SW480 (cell line): Measurements from ENCODE around the gene HERC5.
"Not testable (repeated sequence)": the region's sequence is repeated elsewhere in the genome, so short reads cannot be mapped to it uniquely, and the experiment has no call there.

Experiments
- DNase-seq: peaks from one replicate; pipeline ENCODE4 v3.0.0-alpha.2; 2016; ENCODE audit warnings: low spot score

HERC5 gene

DNA sequence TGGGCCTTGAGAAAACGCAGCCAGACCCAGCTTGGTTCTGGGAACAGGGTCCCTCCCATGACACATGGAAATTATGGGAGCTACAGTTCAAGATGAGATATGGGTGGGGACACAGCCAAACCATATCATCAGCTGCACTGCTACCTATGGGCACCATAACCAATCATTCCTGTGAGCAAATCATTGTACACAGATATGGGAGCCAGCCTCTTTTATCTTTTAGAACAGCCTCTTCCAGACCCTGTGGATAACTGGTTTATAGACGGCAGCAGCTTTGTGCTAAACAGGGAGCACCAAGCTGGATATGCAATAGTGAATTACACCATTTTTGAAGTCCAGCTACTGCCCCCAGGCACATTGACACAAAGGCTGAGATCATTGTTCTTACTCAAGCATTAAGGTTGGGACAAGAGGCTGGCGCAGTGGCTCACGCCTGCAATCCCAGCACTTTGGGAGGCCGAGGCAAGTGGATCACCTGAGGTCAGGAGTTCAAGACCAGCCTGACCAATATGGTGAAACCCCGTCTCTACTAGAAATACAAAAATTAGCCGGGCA is 8.6 kb upstream of the HERC5 start:
- DNase-seq: not testable (repeated sequence)

DNA sequence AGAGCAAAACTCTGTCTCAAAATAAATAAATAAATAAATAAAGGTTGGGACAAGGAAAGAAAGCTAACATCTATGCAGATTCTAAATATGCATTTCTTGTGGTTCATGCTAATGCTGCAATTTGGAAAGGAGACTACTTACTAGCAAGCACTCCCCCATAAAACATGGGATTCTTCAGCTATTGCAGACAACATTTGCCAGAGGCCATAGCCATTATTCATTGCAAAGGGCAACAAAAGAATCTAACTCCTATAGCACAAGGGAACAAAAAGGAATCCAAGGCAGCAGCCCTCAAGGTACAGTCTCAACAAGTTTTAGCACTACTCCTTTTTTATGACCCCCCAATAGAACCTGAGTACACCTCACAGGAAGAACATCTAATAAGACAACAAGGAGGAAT is 8.0 kb upstream of the HERC5 start:
- no peak for DNase-seq

DNA sequence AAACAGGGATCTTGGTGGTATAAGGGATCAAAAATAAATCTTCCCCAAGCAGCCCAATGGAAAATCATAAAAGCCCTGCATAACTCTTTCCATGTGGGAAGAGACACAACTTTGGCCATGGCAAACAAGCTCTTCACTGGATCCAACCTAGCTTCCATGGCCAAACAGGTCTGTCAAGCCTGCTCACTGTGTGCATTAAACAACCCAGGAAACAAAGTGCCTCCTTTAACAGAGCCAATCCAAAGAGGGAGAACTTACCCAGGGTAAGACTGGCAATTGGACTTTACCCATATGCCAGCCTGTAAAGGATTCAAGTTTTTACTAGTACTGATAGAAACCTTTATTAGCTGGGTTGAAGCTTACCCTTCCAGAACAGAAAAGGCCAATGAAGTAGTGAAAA is 7.6 kb upstream of the HERC5 start:
- no peak for DNase-seq

DNA sequence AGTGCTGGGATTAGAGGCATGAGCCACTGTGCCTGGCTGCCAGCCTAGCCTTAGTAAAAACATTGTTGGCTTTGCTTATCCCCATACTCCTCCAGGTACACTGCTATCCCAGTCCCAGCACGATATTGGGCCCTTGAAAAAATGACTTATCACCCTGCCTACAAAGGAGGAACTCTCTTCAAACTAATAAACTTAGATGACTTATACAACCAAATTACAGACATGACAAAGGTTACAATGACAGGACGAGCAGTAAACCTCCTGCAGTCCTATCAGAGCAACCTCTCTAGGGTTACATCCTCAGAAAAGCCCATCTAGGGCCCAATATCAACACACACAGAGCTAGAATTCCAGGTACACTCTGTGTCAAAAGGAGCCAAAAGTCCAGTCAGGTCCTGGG is 5.7 kb upstream of the HERC5 start:
- no peak for DNase-seq

DNA sequence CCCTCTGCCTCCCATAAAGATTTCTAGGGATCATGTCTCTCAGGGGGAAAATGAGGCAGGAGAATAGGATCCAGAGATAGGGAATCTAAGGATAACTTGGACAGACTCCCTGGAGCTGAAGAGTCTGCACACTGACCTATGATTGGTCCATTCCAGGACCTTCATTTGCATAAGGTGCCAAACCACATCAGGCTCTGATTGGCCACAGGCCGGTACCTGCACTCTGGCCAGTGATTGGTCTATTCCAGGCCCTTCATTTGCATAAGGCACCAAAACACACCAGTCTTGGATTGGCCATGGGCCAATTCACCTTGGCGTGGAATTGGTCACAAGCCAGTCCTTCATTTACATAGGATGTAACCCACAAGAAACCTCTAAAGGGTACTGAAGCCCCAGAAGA is 4.0 kb upstream of the HERC5 start:
- DNase-seq: no peak

DNA sequence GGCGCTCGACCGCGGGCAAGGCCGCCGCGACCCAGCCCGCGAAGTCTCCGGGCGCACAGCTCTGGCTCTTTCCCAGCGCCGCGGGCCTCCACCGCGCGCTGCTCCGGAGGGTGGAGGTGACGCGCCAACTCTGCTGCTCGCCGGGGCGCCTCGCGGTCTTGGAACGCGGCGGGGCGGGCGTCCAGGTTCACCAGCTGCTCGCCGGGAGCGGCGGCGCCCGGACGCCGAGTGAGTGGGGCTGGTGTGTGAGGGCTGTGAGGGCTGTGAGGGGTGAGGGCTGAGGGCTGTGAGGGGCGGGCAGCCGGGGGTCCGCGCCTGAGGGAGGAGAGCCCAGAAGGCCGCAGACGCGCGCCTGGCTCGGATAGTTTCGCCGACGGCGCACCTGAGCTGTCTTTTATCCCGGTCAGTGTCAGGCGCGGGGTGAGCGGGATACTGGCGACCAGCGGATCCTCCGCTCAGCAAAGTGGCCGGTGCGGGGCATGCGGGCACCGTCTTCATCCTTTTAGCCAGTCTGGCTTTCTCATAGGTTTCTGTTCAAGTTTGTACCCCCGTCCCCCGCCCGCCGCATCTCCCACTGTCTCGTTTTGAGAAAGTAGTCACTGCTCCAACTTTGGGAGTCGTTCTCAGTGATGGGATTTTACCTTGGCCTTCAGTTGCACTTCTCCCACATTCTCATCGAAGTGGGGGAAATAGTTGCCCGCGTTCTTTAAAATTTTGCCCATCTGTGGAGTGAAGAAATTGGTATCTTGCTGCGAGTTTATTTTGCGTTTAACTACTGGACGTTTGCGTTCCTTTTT is 586 bp downstream of the HERC5 start:
- no peak for DNase-seq

DNA sequence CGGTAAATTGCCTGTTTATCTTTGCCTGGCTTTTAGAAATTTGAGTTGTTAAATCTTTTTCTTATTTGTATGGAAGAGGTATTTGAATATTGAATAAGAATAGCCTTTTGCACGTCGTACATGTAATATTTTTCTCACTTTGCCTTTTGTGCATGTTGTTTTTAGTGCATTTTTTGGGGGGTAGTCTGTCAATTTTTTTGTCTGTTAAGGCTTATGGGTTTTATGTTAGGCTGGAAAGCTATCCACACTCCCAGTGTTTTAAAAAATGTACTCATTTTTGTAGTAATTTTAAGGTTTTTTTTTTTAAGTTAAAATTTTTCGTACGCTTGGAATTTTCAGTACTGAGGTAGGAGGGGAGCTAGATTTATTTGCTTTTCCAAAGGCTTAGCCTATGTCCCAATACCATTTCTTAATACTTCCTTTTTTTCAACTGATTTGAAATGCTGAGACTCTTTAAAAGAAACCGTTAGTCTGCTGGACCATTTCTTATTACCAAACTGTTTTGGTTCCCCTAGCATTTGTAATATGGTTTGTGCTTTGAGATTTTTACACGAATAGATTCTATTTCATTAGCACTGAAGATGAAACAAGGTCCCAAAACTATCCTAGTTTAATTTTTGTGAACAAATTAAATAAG is 1.3 kb downstream of the HERC5 start:
- DNase-seq: no peak

DNA sequence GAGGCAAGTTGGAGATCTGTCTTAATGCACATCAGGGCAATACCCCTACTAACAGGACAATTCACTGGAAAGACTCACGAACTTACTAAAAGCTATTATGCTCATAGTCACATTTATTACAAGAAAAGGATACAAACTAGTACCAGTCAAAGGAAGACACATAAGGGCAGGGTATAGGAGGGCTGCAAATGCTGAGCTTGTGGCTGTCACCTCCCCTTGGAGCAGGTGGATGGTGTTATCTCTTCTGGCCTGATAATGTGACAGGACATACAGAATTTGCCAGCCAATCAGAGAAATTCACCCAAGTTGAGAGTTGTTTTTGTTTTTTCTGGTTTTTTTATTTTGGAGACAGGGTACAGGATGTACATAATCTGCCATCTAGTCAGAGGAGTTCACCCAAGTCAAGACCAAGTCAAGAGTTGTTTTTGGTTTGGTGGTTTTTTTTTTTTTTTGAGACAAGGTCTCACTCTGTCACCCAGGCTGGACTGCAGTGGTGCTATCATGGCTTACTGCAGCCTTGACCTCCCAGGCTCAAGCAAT is 8.8 kb downstream of the HERC5 start:
- no peak for DNase-seq

DNA sequence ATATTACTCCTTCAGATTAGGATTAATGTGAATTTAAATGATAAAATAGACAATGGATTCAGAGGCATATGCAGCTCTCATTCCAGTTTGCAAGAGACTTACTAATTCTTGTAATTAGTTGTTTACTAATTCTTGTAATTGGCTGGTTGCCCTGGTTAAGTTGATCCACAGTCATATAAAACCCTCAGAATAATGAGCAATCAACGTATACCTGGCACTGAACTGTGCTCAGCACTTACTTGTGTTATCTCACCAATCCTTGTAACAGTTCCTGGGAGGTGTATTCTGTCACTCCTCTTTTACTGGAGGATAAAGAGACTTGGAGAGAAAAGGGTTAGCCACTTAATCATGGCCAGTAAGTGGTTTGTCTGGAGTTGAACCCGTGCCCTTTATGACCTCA is 10.5 kb downstream of the HERC5 start:
- DNase-seq: no peak

DNA sequence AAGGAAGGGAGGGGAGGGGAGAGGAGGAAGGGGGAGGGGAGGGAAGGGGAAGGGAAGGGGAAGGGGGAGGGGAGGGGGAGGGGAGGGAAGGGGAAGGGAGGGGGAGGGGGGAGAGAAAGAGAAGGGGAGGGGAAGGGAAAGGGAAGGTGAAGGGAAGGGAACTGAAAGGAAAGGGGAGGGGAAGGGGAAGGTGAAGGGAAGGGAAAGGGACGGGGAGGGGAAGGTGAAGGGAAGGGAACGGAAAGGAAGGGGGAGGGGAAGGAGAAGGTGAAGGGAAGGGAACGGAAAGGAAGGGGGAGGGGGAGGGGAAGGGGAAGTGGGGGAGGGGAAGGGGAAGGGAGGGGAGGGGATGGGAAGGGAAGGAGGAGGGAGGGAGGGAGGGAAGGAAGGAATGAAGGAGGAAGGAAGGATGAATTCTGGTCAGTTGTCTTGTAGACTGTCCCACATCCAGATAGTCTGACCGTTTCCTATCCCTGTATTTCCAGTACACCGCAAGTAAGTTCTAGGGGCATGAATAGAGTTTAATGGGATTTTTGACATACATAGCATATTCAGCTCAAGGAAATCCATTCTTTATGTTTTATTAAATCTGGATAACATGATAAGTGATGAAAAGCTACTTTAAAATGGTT is 20.4 kb downstream of the HERC5 start:
- no peak for DNase-seq

DNA sequence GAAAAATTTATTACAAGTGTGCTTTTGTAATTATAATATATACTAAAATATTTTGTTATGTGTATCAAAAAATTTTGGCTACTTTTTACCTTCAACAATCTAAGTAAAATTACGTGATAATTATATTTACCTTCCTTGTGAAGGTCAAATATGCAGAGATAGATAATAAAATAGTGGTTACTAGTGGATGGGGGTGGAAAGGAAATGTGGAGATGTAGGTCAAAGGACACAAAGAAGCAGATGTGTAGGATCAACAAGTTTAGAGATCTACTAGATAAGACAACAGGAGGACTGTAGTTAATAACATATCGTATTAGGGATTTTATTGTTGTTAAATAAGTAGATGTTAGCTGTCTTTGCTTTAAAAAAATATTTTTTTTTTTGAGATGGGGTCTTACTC is 21.3 kb downstream of the HERC5 start:
- DNase-seq: no peak

DNA sequence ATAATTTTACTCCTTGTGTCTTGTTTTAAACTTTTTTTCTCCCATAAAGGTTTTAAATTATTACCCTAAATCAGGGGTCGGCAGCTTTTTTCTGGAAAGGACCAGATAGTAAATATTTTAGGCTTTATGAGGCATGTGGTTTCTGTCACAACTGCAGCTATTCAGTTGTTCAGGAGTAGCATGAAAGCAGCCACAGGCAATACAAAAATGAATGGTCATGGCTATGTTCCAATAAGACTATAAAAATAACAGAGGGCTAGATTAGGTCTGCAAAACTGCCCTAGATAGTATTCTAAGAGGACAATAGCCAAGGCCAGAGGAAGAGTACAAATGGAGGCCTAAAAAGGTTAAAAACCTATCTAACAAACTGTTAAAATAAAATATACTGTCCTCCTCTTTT is 24.6 kb downstream of the HERC5 start:
- DNase-seq: no peak

DNA sequence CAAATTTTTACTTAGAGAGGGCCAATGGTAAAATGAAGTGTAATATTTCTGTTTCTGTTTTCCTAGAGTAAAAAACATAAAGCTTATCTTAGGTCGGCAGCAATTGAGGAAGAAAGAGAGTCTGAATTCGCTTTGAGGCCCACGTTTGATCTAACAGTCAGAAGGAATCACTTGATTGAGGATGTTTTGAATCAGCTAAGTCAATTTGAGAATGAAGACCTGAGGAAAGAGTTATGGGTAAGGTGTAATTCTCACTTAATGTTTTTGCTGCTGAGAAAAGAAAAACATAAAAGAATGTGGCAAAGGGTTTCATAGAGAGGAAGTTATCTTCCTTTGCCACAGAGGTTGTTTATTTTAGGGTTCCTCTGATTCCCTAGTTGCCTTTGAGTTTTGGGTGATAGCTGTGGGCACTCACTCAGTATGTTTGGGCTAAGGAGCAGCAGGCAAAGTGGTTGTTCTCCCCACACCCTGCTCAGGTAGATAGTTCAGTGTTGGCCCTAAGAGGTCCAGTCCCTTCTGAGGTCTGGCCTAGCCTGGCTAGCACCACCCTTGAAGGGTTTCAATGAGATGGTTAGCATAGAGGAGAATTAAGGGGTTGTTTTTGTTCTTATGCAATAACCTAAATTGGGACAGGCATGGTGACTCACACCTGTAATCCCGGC is 32.3 kb downstream of the HERC5 start:
- DNase-seq: no peak

DNA sequence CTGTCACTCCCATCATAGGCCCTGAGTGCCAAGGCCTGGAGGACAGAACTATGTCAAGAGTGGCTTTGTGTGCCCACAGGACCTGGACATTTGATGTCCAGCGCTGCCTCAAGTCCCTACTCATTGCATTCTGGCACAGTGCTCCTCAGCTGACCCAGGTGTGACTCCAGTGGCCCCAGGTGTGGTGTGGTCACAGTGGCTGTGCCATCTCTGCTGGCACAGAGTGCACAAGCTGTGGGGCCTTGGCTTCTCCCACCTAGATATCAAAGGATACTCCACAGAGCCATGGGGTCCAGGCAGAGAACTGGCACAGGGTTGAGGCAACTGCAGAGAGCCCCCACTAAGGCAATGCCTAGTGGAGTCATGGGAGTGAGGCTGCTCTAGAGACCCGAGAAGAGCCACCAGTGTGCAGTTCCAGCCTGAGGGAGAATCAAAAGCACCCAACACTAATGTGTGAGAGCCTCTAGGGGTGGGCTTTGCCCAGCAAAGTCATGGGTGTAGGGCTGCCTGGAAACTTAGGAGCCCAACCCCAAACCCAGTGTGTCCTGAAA is 41.0 kb downstream of the HERC5 start:
- DNase-seq: no peak

DNA sequence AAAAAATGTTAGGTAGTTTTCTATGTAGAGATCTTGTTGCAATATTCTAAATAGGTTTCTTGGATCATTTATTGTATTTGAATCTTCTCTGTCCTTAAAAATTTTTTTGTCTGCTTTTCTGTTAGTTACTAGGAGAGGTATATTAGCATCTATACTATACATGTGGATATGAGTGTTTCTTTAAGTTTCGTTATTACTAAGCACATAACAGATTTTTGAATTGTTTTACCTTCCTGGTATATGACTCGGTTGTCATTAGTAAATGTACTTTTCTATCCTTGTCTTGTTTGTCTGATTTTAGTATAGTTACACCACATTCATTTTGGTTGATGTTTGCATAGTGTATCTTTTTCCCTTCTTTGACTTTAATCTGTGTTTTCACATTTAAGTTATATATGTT is 46.4 kb downstream of the HERC5 start:
- DNase-seq: no peak

DNA sequence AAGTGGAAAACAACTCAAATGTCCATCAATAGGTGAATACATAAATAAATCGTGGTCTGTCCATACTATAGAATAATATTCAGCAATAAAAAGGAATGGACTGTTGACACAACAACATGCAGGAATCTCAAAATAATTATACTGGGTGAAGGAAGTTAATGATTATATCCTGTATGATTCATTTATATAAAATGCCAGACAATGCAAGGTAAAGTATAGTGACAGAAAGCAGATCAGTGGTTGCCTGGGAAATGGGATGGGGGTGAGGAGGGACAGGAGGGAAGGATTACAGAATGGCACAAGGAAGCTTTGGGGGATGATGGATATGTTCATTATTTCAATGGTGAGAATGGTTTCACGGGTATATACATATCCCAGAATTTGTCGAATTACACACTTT is 54.3 kb downstream of the HERC5 start:
- peak; percentile 4 for DNase-seq

DNA sequence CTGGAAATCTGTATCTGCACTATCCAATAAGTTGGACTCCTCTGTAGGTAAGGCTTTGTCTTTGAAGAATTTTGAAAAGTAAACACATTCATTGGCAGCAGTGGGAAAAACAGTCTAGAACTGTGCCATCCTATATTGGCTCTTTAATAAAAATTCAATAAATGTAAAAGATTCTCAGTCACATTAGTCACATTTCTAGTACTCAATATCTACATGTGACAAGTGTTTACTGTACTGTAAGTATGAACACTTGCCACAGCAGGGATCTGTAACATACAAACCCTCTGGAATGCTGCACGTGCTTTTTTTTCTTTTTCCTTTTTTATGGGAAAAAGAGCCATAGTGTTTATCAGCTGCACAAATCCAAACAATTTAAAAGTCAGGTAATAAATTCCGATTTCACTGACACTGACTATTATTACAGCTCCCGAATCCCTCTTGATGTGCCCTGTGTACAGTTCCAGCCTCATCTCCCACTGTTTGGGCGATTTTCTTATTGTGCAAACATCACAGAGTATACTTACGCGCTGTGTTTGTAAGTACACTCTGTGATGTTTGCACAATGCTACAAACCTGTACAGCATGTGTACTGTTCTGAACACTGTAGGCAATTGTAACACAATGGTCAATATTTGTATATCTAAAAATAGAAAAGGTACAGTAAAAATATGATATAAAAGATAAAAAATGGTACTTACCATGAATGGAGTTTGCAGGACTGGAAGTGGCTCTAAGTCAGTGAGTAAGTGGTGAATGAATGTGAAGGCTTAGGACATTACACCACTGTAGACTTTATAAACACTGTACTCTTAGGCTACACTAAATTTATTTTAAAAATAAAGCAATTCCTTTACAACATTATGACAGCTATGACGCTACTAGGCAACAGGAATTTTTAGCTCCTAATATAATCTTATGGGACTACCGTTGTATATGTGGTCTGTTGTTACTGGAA is 57.9 kb downstream of the HERC5 start:
- DNase-seq: no peak

DNA sequence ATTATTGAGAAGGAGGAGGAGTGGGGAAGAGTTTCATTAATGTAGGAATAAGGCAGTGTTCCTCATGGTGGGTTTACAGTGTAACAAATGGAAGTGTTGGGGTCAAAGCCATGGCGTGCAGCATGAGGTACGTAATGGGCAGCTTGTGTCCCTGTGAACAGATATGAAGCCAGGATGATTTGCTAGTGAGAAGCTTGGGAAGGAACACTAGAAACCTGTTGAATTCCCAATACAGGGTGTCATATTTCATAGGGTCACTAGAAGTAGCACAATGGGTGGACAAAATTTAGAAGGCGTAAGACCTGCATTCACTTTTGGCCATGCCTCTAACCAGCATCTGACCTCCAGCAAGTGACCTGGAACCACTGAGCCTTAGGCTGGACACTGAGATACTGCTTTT is 59.8 kb downstream of the HERC5 start:
- no peak for DNase-seq

DNA sequence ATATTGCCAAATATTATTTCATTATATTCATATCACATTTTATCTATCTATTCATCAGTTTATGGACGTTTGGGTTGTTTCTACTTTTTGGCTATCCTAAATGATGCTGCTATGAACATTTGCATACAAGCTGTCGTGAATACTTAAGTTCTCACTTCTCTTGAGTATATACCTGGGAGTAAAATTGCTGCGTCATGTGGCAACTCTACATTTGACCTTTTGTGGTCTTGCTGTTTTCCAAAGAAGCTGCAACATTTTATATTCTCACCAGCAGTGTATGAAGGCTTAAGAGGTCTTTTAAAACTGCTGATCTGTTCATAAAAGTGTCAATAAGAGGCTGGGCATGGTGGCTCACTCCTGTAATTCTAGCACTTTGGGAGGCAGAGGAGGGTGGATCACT is 60.9 kb downstream of the HERC5 start:
- no peak for DNase-seq

DNA sequence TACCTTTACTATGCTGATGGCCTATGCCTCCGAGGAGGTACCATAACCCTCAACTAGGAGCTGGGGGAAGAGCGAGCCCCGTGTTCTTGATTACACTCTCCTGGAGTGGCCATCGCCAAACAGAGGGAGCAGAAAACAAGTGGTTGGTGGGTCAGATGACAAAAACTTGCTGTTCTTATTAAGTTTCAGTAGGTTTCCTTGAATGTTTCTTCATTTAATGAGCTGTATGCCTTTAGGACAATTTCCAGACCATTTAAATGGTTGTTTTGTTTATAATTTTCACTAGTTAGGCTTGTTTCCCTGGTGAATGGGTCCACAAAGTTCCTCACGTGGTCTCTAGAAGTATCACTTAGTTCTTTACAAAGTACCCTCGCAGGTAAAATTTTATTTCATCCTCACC is 62.0 kb downstream of the HERC5 start:
- no peak for DNase-seq
